Measurements from ENCODE around the gene PPP1R12B.
"Not testable (repeated sequence)": the region's sequence is repeated elsewhere in the genome, so short reads cannot be mapped to it uniquely, and the experiment has no call there.

PPP1R12B gene

DNA sequence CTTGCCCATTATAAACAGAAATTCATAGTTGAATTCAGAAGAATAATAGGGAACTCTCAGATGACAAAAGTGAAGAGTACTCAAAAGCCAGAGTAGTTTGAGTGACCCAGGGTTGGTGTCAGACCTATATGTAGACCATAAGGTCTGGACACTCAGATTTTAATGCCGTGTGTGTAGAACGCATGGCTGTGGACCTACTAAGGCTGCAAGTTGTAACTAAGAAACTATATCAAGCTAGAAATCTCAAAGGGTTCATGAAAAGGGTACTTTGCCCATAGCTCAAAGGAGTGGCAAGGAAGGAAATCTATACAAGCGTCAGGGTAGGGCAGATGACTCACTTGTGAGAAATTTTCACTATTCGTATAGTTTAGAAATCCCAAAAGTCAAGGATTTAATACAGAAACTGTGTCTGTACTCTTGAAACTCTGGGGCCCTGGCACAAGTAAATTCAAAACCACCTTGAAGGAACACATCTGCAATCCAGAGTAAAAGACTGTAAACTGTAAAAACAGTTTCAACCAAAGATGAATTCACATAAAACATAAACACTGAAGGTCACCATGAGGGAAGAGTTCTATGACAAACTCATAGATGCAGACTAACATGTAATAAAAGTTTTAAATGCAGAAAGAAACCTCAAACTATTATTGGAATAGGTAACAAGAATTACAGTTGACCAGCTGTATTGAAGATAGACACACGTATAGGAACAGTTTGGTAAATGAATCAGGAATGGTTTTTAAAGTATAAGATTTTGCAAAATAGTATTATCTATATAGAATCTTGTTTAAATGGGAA, 108.1 kb downstream of the PPP1R12B start:
- not testable (repeated sequence) for DNase-seq

DNA sequence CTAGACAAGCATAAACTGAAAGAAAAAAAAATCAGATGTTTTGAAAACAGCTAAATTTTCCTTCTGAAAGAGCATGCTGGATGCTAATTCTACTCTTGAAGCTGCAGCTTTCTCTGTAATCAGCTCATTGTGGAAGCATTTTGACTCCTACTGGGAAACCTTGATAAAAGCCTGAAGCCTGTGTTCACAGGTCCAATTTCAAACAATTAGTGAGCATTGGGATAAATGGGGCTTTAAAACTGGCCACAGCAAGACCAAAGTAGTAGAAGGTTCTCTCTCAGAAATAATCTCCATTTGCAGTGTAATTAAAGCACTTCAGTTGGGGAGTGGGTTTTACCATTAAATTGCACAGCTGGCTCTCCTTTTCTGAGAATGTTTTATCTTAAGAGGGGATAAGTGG, 110.2 kb downstream of the PPP1R12B start:
- not testable (repeated sequence) for DNase-seq

DNA sequence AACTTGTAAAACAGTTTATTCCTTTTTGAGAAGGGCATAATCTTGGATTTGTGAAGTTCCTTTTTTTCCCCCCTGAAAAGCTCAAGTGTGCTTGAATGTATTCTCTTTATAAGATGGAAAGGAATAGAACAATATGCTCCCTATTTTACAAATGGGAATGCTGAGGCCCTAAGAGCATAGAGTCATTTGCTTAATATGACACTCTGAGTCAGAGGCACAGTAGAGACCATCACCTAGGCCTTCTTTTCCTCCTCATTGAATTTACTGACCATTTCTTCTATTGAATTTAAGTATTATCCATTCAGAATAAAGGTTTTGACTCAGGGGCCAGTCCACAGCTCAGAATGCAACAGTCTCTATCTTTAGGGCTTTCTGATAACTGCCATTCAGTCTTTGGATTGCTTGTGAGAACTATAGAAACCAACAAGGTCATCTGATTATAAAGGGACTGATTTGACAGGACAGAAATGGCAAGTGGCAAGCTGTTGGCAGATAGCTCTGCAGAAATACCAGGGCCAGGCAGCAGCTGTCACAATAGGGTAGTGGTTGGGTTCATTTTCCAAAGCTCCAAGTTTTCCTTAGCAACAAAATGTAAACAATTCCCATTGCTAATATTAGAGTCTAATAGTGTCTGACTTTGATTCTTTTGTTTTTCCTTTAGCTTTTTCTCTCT, 111.1 kb downstream of the PPP1R12B start:
- DNase-seq: not testable (repeated sequence)

DNA sequence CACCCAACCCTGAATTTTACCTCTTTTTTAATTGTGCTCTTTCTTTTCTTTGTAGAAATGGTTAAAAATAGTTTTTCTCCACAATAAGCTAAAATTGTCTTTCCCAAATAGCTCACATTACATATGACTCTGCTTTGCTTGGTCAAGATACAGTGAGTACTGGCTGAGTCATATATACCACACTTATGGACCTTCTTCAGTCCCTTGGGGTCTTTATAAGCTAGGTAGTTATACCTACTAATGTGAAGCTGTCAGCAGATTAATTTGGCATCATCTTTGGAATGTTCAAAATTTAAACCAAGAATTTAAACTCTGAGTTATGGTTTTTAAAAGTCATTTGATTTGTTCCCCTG, 111.6 kb downstream of the PPP1R12B start:
- DNase-seq: not testable (repeated sequence)

DNA sequence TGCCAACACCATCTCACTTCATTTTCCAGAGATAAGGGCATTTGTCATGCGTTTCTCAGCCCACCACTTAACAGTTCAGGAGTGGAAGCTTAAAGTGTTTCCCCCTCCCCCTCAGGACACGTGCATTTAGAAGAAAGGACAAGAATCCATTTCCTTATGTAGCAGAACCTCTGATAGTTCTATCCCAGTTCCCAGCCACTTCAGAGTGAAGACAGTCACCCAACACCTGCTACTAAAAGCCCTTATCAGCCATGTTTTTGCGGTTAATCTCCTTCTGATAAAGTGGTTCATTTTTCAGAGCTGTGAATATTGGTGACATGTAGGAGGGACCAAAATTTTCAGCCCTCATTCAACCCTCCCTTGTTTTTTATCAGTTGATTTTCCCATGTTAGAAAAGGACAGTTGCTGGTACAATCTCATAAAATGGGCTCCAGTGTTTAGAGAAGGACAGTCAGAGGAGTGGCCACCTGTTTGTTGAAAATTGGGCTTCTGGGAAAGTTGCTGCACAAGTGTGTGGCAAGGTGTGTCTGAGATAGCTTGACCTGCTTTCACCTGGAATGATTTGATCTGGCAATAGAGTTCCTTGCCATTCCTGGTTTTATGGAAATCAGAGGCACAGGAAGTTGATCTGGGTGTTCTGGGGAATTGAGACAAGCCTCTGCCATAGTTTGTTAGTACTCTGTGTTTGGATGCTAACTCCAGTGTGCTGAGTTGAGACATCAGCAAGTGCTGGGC, 114.0 kb downstream of the PPP1R12B start:
- no peak for DNase-seq

DNA sequence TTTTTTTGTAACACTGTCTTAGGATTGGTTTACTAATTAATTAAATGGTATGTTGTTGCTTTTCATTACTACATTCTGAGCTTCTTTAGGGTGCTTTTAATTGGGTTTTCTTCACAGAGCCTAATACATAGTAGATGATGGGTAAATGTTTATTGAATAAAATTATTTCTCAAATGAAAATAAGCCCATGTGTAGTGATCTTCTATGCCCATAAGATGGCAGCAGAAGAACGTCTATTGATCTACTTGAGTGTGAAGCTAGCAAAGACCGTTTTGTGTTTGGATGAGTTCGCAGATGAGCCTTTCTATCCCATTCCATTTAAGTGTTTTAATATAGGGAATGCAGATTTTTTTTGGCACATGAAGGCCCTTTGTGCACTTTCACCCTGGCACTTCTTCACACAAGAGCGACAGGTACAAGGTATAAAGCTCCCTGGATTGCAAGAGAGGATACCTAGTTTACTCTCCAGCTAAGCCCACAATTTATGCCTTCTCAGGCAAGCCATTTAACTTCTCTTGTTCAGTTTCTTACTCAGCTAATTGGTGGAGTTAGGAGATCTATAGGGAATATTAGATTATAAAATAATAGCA, 115.7 kb downstream of the PPP1R12B start:
- DNase-seq: not testable (repeated sequence)

DNA sequence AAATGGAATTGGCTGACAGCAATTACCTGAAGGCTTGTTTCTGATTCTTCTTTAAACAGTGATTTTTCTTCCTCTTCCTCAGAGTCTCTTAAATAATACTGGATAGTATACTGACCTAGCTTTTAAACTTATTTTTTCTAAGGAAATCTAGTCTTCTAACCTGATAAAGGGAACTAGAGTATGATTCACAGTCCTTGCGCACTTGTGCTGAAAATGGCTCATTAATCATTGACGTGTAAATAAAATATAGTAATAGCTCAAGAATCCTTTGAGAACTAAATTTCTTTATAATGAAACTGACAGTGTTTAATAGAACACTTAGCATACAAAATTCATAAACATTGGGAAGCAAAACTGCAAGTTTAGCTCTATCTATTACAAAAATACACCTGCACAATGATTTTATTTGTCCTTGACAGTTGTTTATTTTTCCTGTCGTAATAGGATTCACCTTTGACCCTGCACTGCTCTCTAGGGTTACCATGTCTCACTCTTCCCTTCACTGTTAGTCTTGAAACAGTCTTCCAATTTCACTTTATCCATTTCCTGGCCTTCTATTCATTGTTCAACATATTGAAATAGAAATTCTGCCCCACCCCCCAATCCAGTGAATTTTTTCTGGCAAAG, 117.3 kb downstream of the PPP1R12B start:
- not testable (repeated sequence) for DNase-seq

DNA sequence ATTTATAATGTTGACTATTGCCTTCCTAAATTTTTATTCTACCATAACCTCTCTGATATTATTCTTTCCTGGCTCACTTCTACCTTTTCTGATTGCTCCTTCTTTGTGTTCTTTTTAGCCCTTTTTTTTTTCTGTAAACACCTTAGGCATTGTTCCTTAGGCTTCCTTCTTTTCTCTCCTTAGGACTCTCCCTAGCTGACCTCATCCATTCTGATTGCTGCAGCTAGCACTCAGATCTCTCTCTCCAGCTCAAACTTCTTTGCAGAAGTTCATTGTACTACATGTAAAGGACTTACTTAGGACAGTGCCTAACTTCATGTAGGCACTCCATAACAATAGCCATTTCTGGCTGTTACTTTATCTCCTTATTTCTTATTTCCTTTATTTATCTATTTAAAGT, 117.8 kb downstream of the PPP1R12B start:
- not testable (repeated sequence) for DNase-seq

DNA sequence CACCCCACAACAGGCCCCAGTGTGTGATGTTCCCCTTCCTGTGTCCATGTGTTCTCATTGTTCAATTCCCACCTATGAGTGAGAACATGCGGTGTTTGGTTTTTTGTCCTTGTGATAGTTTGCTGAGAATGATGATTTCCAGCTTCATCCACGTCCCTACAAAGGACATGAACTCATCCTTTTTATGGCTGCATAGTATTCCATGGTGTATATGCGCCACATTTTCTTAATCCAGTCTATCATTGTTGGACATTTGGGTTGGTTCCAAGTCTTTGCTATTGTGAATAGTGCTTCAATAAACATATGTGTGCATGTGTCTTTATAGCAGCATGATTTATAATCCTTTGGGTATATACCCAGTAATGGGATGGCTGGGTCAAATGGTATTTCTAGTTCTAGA, 118.9 kb downstream of the PPP1R12B start:
- not testable (repeated sequence) for DNase-seq

DNA sequence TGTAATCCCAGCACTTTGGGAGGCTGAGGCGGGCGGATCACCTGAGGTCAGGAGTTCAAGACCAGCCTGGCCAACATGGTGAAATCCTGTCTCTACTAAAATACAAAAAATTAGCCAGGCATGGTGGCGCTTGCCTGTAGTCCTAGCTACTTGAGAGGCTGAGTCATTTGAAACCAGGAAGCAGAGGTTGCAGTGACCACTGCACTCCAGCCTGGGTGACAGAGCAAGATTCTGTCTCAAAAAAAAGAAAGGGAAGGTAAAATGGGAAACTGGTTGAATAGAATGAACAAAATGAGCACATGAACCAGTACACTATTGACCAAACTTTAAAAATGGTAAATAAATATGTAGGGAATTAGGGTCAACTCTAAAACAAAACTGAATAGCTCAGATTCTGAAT, 120.2 kb downstream of the PPP1R12B start:
- DNase-seq: peak; percentile 64

DNA sequence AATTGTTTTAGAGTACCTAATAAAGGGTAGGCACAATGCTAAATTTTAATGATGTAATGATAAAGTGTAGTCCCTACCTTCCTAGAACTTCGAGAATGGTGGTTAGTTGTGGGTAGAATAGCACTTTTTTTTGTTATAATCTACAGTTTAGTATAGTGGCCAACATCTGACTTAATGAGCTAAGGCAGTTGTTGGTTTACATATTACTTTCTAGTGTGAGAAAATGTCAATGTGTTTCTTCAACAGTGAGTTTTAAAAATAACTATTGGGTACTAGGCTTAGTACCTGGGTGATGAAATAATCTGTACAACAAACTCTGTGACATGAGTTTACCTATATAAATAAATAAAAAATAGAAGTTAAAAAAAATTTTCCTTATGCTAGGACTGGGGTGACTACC, 120.6 kb downstream of the PPP1R12B start:
- not testable (repeated sequence) for DNase-seq

DNA sequence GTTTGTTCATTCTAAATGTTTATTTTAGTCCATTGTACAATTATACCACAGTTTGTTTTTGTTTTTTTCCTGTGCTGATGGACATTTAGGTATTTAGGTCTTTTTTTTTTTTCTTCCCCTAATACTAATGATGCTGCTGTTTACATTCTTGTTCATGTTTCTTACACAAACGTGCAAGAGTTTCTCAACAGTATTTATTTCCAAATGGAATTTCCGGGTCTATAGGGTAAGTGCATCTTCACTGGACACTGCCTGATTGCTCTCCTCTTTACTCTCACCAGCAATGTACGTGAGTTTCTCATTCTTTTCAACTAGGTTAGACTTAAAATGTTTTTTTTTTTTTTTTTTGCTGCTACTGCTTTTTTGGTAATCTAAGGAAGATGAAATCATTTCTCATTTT, 122.7 kb downstream of the PPP1R12B start:
- no peak for DNase-seq

DNA sequence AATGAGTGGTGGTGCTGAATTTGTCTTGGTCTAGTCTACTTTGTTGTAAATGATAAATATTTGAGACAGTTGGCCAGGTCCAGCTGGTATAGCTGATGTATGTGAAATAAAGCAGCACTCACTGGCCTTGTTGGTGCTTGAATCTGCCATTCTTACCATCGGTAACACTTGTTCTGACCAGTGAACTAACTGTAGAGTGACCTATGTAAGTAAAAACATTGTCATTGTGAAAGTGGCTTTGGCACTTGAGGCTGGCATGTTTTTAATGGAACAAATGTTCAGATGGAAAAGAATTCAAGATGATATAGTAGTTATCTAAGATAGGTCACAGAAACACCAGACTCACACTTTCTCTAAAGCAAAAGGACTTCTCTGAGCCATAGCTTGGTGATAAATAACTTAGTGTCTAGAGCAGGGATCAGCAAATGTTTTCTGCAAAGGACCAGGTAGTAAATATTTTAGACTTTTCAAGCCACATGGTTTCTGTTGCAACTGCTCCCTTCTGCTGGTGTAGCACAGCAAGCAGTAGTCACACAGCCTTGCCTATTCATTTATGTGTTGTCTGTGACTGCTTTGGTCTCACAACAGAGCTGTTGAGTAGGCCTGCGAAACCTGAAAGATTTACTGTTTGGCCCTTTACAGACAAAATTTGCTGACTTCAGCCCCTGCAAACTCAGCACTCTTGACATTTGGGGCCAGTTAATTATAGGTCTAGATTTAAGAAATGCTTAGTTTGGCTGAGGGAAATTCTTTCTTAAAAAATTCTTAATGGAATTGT, 124.0 kb downstream of the PPP1R12B start:
- DNase-seq: not testable (repeated sequence)

DNA sequence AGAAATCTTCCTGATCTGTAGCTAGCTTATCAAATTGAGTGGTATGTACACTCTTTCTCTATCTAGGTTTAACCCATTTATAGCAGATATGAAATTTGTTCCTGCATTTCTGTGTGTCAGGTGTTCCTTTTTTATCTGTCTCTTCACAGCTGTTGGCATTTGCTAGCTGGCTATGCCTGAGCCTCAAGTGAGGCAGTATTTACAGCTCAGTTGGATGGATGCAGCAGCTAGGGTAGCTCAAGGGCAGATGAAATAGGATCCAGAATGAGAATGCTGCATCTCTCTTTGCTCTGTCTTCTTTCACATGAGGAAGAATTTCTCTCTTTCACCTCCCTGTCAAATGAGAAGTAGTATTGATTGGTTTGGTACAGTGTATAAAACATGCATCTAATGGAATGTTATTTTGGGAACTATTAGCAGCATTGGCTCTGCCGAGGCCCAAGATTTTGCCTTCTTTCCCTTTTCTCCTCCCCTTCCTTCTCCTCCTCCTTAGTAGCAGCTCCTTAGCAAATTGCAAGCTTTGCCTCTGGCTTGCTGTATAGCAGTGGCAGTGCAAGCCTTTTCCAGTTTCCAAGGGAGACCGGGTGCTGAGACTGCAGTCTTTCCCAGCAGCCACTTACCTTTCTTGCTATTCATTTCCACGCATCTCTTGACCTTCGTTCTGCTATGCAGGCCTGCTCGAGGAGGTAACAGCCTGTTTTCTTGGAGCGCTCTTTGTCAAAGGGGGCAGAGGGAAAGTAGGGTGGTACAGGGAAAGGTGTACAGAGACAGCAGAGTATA, 125.0 kb downstream of the PPP1R12B start:
- not testable (repeated sequence) for DNase-seq

DNA sequence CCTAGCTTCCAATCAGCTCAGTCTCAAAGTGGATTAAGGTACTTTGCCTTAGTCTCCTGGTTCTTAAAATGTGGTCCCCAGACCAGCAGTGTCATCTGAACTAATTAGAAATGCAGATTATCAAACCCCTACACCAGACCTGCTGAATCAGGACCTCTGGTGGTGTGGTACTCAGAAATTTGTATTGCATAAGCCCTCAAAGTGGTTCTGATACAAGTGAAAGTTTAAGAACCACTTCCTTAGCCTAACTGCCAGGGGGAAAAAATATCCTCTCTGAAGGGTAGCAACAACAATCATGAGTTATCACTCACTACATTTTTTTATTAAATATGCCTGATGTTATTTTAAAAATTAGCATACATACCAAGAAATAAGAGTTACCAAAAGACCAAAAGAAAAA, 131.2 kb downstream of the PPP1R12B start:
- DNase-seq: not testable (repeated sequence)

DNA sequence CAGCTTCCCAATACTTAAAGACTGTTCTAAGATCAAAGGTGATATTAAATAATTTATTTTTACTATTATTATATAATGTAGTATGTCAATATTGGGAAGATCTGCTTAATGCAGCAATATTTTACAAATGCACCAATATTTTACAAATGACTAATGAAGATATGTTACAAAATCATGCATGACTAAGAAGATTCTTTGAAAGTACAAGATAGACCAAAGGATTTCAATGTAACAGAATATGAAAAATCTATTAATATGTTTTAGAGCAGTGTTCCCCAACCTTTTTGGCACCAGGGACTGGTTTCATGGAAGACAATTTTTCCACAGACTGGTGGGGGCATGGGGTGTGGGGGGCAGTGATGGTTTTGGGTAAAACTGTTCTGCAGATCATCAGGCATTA, 132.1 kb downstream of the PPP1R12B start:
- not testable (repeated sequence) for DNase-seq

DNA sequence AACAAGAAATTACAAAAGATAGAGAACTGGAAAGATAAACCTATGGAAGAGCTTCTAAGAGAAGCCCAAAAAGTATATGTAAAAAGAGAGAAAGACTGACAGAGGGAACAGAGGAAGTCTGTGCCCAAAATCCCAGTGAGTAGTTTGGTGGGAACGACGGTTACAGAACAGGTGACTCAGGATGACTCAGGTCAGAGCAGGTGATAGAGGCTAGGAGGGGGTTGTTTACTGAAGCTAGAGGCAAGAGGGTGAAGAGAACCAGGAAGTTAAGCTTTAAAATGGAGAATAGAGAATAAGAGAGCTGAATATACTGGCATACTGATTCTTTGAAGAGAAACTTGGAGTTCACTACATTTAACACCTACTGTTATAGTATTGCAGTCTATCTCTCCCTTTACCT, 134.9 kb downstream of the PPP1R12B start:
- DNase-seq: not testable (repeated sequence)

DNA sequence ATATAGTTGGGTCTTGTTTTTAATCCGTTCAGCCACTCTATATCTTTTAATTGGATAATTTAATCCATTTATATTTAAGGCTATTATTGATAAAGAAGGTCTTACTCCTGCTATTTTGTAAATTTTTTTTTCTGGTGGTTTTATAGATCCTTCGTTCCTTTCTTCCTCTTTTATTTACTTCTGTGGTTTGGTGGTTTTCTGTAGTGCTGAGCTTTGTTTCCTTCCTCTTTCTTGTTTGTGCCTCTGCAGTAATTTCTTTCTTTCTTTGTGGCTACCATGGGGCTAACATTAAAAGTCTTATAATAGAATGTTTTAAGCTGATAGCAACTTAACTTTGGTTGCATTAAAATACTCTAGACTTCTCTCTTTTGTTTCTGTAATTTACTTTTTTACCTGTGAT, 135.5 kb downstream of the PPP1R12B start:
- DNase-seq: peak; percentile 50

DNA sequence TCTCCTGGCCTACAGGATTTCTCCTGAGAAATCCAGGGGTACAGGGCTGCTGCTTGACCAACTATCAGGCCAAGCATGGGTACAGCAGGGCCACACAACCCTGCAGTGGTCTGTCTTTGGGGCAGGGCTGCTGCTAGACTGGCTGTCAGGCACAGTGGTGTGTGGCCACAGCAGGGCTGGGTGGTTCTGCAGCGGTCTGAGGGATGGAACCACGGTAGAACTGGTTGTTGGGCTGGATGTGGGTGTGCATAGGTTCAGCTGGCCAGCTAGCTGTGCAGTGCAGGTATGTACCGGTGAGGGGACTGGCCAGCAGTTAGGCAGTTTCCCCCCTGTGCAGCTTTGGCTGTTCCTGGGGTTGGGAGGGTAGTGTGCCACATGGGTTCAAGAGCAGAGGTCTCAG, 136.3 kb downstream of the PPP1R12B start:
- not testable (repeated sequence) for DNase-seq

DNA sequence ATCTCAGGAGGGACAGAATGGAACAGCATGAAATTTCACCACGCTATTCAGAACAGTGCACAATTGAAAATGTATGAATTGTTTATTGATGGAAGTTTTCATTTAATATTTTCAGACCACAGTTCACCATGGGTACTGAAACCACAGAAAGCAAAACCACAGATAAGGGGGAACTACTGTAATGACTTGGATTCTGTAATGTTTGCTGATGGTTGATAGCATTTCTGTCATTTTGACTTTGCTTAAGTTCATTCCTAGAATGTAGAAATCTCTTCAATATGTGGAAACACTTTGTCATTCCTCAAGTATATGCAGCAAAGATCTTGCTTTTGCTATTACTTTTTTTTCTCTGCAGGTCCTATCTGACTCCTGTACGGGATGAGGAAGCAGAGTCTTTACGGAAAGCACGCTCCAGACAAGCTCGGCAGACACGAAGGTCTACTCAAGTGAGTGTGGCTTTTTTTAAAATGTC, 139.7 kb downstream of the PPP1R12B start:
- peak; percentile 67 for DNase-seq

DNA sequence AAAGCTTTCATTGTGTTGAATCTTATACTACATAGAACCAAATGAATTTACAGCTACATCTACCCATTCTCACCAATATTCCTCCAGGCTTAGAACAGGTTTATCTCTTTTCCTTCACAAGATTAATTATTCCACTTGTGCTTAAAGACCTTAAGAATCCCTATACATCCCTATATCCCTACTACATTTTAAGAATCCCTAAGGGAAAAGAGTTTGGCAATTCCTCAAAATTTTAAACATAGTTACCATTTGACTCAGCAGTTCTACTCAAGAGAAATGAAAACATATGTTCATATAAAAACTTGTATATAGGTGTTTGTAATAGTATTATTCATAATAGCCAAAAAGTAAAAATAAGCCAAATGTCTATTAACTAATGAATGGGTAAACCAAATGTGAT, 140.6 kb downstream of the PPP1R12B start:
- DNase-seq: not testable (repeated sequence)
